HepG2 (cell line): ENCODE data around the gene PANK2. TPM values are rescaled to one million over a fixed set of nuclear protein-coding genes. Genes with fewer than 3 reads are reported as not detected.

ENCODE experiments used
- FOXA3 ChIP-seq: IDR thresholded peaks from 2 replicates; pipeline ENCODE4 v1.6.1; 2016; ENCODE audit warnings: missing genetic modification reagents, missing compliant biosample characterization
- HOXD1 ChIP-seq: sonication (generic); formaldehyde crosslinking; IDR thresholded peaks from 2 replicates; pipeline ENCODE4 v1.5.0; 2020; ENCODE audit warnings: missing genetic modification reagents
- MLXIP ChIP-seq: sonication (generic); formaldehyde crosslinking; IDR thresholded peaks from 2 replicates; pipeline ENCODE4 v1.9.0; 2021; ENCODE audit warnings: missing genetic modification reagents, borderline replicate concordance
- NFE2L2 ChIP-seq: fragments of 150-350 bp; IDR thresholded peaks from 2 replicates; pipeline ENCODE4 v1.6.1; 2014; ENCODE audit warnings: low read length
- NONO ChIP-seq, 2 experiments: fragments of 450-650 bp in 1 of 2; sonication (generic) in 1 of 2; formaldehyde crosslinking in 1 of 2; IDR thresholded peaks in 1 of 2; conservative IDR thresholded peaks in 1 of 2; 2 replicates each; pipeline versions ENCODE4 v1.6.1 to v1.8.0; 2017 to 2022; ENCODE audit warnings: mild to moderate bottlenecking in 1 of 2, missing genetic modification reagents in 1 of 2, moderate library complexity in 1 of 2
- PBX3 ChIP-seq: sonication (generic); formaldehyde crosslinking; IDR thresholded peaks from 2 replicates; pipeline ENCODE4 v1.8.1; 2023; ENCODE audit warnings: missing genetic modification reagents, inconsistent platforms, borderline replicate concordance
- PCBP1 ChIP-seq: fragments of 200-400 bp; formaldehyde crosslinking; IDR thresholded peaks from 2 replicates; pipeline ENCODE4 v1.6.1; 2017; ENCODE audit warnings: mild to moderate bottlenecking, low read depth, low read length, borderline replicate concordance
- RNF219 ChIP-seq: sonication (generic); formaldehyde crosslinking; IDR thresholded peaks from 2 replicates; pipeline ENCODE4 v1.5.0; 2020; ENCODE audit warnings: mild to moderate bottlenecking, missing genetic modification reagents
- TRAFD1 ChIP-seq: sonication (generic); formaldehyde crosslinking; IDR thresholded peaks from 2 replicates; pipeline ENCODE4 v1.5.1; 2020; ENCODE audit warnings: missing genetic modification reagents, mild to moderate bottlenecking, borderline replicate concordance
- ZBTB2 ChIP-seq: sonication (generic); formaldehyde crosslinking; IDR thresholded peaks from 2 replicates; pipeline ENCODE4 v1.8.0; 2022; ENCODE audit warnings: low read depth, missing genetic modification reagents
- ZFP36L1 ChIP-seq: sonication (generic); formaldehyde crosslinking; IDR thresholded peaks from 2 replicates; pipeline ENCODE4 v1.8.0; 2022; ENCODE audit warnings: mild to moderate bottlenecking, missing genetic modification reagents, moderate library complexity
- ZNF12 ChIP-seq: sonication (generic); formaldehyde crosslinking; IDR thresholded peaks from 2 replicates; pipeline ENCODE4 v1.5.0; 2020; ENCODE audit warnings: missing genetic modification reagents
- ZNF468 ChIP-seq: sonication (generic); formaldehyde crosslinking; IDR thresholded peaks from 2 replicates; pipeline ENCODE4 v1.8.0; 2022; ENCODE audit warnings: mild to moderate bottlenecking, moderate library complexity, missing genetic modification reagents
- ZNF564 ChIP-seq: sonication (generic); formaldehyde crosslinking; IDR thresholded peaks from 2 replicates; pipeline ENCODE4 v1.8.1; 2023; ENCODE audit warnings: mild to moderate bottlenecking, missing genetic modification reagents
- ZNF639 ChIP-seq: conservative IDR thresholded peaks from 2 replicates; pipeline ENCODE4 v1.6.1; 2018; ENCODE audit warnings: missing genetic modification reagents
- polyA plus RNA-seq, 8 experiments: library from polyadenylated mRNA; depleted of rRNA in 3 of 8; stranded (reverse) in 7 of 8; unstranded in 1 of 8; fragments of >200 nt; fragmentation: Illumina TruSeq in 4 of 8; extraction: Trizol in 4 of 8; gene quantifications; 2 replicates each; pipeline versions ENCODE4 v1.2.1 to v1.2.3, GENCODE V29; 2011 to 2016; ENCODE audit warnings: low read depth in 4 of 8, missing spikeins in 1 of 8, mixed read lengths in 1 of 8; ENCODE audit not compliant: insufficient read depth in 1 of 8
- total RNA-seq, 5 experiments: library from RNA; depleted of rRNA; stranded (reverse); fragments of >200 nt; fragmentation: Illumina TruSeq; extraction: Trizol; gene quantifications; 2 replicates each; pipeline ENCODE4 v1.2.3, GENCODE V29; 2016; ENCODE audit warnings: low read depth in 1 of 5

PANK2 gene
- total and polyA plus RNA-seq, 2 of the 13 experiments (the other 11 are each of a cell fraction or from before 2014, with no cell fraction given) = 39.2 to 123 TPM

GRCh38 chr20:3890999-3891929, 2.1 kb downstream of the PANK2 start (continued):
- TF ChIP-seq RNF219 = no peak
- no peak for TF ChIP-seq ZNF639 (CRISPR knock-in tag)
- TF ChIP-seq ZNF12 (CRISPR knock-in tag) = no peak
- 0 out of 2 replicates have a peak, but pooled peaks have one; percentile 31 for TF ChIP-seq MLXIP
- TF ChIP-seq HOXD1 (CRISPR knock-in tag) = no peak
- no peak for TF ChIP-seq NFE2L2
- no peak for TF ChIP-seq PCBP1
- TF ChIP-seq ZBTB2 (CRISPR knock-in tag) = no peak
- TF ChIP-seq NONO (IDR thresholded peaks at IDR 0.05) = no peak
- TF ChIP-seq NONO (CRISPR knock-in tag; conservative IDR thresholded peaks at IDR 0.05) = no peak
- TF ChIP-seq FOXA3 = no peak
- TF ChIP-seq ZNF564 = no peak
- TF ChIP-seq ZNF468 (CRISPR knock-in tag) = no peak
- TF ChIP-seq TRAFD1 (CRISPR knock-in tag) = no peak
- TF ChIP-seq PBX3 (CRISPR knock-in tag) = no peak
- no peak for TF ChIP-seq ZFP36L1 (CRISPR knock-in tag)
